Osteocyte (in vitro differentiated cells): ENCODE measurements around the gene PDHA1. TPM values are rescaled to one million over a fixed set of nuclear protein-coding genes. Genes with fewer than 3 reads are reported as not detected.

Experiments
- DNase-seq: peaks from one replicate; pipeline ENCODE4 v3.0.0; 2021; ENCODE audit warnings: mixed read lengths; ENCODE audit not compliant: unreplicated experiment; ENCODE audit errors: extremely low spot score
- H3K27ac Mint-ChIP-seq: one replicate; pipeline ENCODE4 v1.8.0; 2021; ENCODE audit warnings: mild to moderate bottlenecking, mixed read lengths; ENCODE audit not compliant: unreplicated experiment
- H3K27me3 Mint-ChIP-seq: one replicate; pipeline ENCODE4 v1.8.0; 2021; ENCODE audit warnings: mixed read lengths; ENCODE audit not compliant: unreplicated experiment
- H3K36me3 Mint-ChIP-seq: one replicate; pipeline ENCODE4 v1.8.0; 2021; ENCODE audit warnings: mixed read lengths; ENCODE audit not compliant: unreplicated experiment
- H3K4me1 Mint-ChIP-seq: one replicate; pipeline ENCODE4 v1.8.0; 2021; ENCODE audit warnings: mixed read lengths; ENCODE audit not compliant: unreplicated experiment
- H3K4me3 Mint-ChIP-seq: one replicate; pipeline ENCODE4 v1.8.0; 2021; ENCODE audit warnings: mild to moderate bottlenecking, moderate library complexity, mixed read lengths; ENCODE audit not compliant: unreplicated experiment
- H3K9me3 Mint-ChIP-seq: one replicate; pipeline ENCODE4 v1.8.0; 2021; ENCODE audit warnings: mixed read lengths; ENCODE audit not compliant: unreplicated experiment
- CTCF ChIP-seq: fragments of 200-600 bp; sonication (generic); IDR thresholded peaks from 2 replicates; pipeline ENCODE4 v1.5.0; 2021; ENCODE audit warnings: antibody characterized with exemption, mild to moderate bottlenecking, moderate library complexity
- total RNA-seq: library from RNA; stranded (reverse); gene quantifications from 2 replicates; pipeline ENCODE4 v1.2.1, GENCODE V29; 2021

Gene PDHA1
- total RNA-seq, 1 donor from 2014 or later: 141 TPM

GRCh38 chrX:19360903-19361302 lies 17.2 kb downstream of the PDHA1 start:
- no peak for DNase-seq
- TF ChIP-seq CTCF: no peak
- Mint-ChIP-seq H3K4me3 (no peak overlapping the region), H3K27ac (no peak overlapping the region), H3K9me3 (no peaks in the 10 kb centered on the region), H3K27me3 (no peaks in the 10 kb centered on the region), H3K36me3 (peaks cover 14% of the 10 kb centered on the region), H3K4me1 (no peaks in the 10 kb centered on the region)

- Mint-ChIP-seq H3K4me3 (no peak overlapping the region), H3K27ac (no peak overlapping the region), H3K9me3 (peaks cover 3% of the 10 kb centered on the region), H3K36me3 (peaks cover 17% of the 10 kb centered on the region), H3K4me1 (no peaks in the 10 kb centered on the region), H3K27me3 (no peaks in the 10 kb centered on the region)
- no peak for DNase-seq
- no peak for TF ChIP-seq CTCF
These were observed 18.0 kb downstream of the PDHA1 start for GRCh38 chrX:19361701-19362100.

DNA sequence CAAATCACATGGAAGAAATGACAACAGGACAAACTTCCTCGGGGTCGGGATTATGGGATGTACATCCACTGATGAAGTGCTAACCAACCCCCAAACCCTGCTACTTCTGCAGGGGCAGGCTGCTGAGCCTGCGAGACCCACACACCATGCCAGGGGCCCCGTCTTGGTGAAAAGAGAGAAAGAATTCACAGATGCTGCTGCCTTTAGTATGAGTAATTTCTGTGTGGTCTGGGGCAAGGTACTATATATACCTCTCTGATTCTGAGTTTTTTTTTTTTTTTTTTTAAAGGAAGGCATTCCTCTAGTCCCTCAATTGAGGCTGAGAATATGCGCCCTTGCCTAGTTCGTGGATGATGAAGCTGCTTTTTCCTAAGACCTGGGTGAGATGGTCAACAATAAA lies 24.8 kb downstream of the PDHA1 start:
- no peak overlapping the region for H3K27ac Mint-ChIP-seq
- no peak for TF ChIP-seq CTCF
- no peak for DNase-seq
- H3K27me3 Mint-ChIP-seq: no peaks in the 10 kb centered on the region
- peaks cover 3% of the 10 kb centered on the region for H3K36me3 Mint-ChIP-seq
- peaks cover 3% of the 10 kb centered on the region for H3K9me3 Mint-ChIP-seq
- no peak overlapping the region for H3K4me3 Mint-ChIP-seq
- H3K4me1 Mint-ChIP-seq: peaks cover 6% of the 10 kb centered on the region

DNA sequence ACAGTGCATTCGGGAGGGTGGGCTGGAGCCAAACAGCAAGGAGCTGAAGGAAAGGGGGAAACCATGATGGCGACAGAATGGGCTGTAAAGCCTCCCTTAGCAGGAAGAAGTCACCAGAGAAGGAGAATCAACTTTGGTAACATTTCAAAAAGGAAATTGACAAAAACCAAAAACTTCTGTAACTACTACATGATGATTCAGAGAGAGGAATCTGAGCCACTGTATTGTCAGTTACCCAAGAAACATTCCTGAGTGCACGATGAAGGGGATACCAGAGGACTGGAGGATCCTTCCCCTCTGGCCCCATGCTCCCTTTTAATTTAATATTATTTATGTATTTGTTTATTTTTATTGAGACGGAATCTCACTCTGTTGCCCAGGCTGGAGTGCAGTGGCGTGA lies 26.3 kb downstream of the PDHA1 start:
- H3K9me3 Mint-ChIP-seq: peaks cover 3% of the 10 kb centered on the region

GRCh38 chrX:19372170-19372546 lies 28.4 kb downstream of the PDHA1 start:
- no peaks in the 10 kb centered on the region for H3K36me3 Mint-ChIP-seq
- peak overlapping the region; percentile 81 for H3K4me3 Mint-ChIP-seq
- H3K27ac Mint-ChIP-seq: peak overlapping the region; percentile 27

More for the DNA sequence above, 26.3 kb downstream of the PDHA1 start:
- Mint-ChIP-seq H3K4me1 (peaks cover 6% of the 10 kb centered on the region), H3K27ac (no peak overlapping the region), H3K27me3 (no peaks in the 10 kb centered on the region), H3K4me3 (no peak overlapping the region), H3K36me3 (peaks cover 3% of the 10 kb centered on the region)
- DNase-seq: no peak
- no peak for TF ChIP-seq CTCF

More at GRCh38 chrX:19372170-19372546, 28.4 kb downstream of the PDHA1 start:
- peak; percentile 87 for DNase-seq
- H3K27me3 Mint-ChIP-seq: no peaks in the 10 kb centered on the region
- no peaks in the 10 kb centered on the region for H3K9me3 Mint-ChIP-seq
- peaks cover 6% of the 10 kb centered on the region for H3K4me1 Mint-ChIP-seq
- peak; percentile 76 for TF ChIP-seq CTCF
